Spleen (tissue), 7 donors: ENCODE measurements around the gene CPED1.

ENCODE experiments used
- POLR2A ChIP-seq, 3 donors: fragments of 450-650 bp; IDR thresholded peaks; one replicate each; pipeline ENCODE4 v1.5.1; 2017; ENCODE audit warnings: antibody characterized with exemption in 3 of 3, mild to moderate bottlenecking in 1 of 3
- POLR2AphosphoS5 ChIP-seq, 3 donors: sonication (generic); formaldehyde crosslinking; IDR thresholded peaks; one replicate each; pipeline ENCODE4 v1.5.1; 2017; ENCODE audit warnings: antibody characterized with exemption in 3 of 3
- TF ChIP-seq, protein P1 (sequence below), 11 experiments: fragments of 200-600 bp in 7 of 11; fragments of 450-650 bp in 4 of 11; sonication (generic) in 4 of 11; IDR thresholded peaks in 8 of 11; conservative IDR thresholded peaks in 3 of 11; 1 replicate in 7 of 11; 2 replicates in 4 of 11; pipeline versions ENCODE4 v1.4.0 to v1.8.0; 2016 to 2021; ENCODE audit warnings: antibody characterized with exemption in 11 of 11, inconsistent platforms in 4 of 11, mild to moderate bottlenecking in 1 of 11
- donor health status: DM: no; HTN: no; CAD: no; lungs with moderate emphysema.
- donor health status: DM: no; HTN: no; CAD: no.
- donor health status: DM: no; HTN: no; CAD: no.

DNA sequence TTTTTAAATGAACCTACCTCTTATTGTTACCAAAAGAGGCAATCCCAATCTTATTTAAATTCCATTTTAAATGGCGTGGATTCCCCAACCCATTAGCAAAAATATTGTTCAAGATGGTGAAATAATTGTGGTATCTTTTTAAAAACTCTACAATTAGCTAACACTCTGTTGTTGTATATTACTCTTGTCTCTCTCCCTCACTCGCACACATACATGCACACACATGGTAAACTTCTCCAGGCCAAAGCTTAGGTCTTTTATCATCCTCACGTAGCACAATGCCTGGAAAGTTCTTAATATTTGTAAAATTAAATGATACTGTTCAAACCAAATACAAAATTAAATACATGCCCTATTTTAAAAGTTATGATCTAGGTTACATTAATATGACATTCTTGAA, 171.0 kb downstream of the CPED1 start:
- TF ChIP-seq, protein P1, sequence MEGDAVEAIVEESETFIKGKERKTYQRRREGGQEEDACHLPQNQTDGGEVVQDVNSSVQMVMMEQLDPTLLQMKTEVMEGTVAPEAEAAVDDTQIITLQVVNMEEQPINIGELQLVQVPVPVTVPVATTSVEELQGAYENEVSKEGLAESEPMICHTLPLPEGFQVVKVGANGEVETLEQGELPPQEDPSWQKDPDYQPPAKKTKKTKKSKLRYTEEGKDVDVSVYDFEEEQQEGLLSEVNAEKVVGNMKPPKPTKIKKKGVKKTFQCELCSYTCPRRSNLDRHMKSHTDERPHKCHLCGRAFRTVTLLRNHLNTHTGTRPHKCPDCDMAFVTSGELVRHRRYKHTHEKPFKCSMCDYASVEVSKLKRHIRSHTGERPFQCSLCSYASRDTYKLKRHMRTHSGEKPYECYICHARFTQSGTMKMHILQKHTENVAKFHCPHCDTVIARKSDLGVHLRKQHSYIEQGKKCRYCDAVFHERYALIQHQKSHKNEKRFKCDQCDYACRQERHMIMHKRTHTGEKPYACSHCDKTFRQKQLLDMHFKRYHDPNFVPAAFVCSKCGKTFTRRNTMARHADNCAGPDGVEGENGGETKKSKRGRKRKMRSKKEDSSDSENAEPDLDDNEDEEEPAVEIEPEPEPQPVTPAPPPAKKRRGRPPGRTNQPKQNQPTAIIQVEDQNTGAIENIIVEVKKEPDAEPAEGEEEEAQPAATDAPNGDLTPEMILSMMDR (IDR thresholded peaks at IDR 0.05 in 8 of 11, conservative IDR thresholded peaks at IDR 0.05 in 3 of 11) = no peak
- TF ChIP-seq POLR2A (IDR thresholded peaks at IDR 0.05) (no peak), POLR2AphosphoS5 (IDR thresholded peaks at IDR 0.05) (no peak)
